Activated naive CD4-positive, alpha-beta T cell treated with anti-CD3 and anti-CD28 coated beads, Interleukin-2, amount 10 ng/mL, durations not matched to agents 7 days and 5 days (primary cell): ENCODE data around the gene RPL31.
"Not testable (repeated sequence)": the region's sequence is repeated elsewhere in the genome, so short reads cannot be mapped to it uniquely, and the experiment has no call there.

Experiments used
- CTCF ChIA-PET: fragments of 350-600 bp; sonication (Branson Sonifier 250); formaldehyde crosslinking; loops from one replicate; lab custom pipeline; 2021; ENCODE audit warnings: antibody characterized with exemption; lab: Charles Lee
- DNase-seq: peaks from one replicate; pipeline ENCODE4 v3.0.0-alpha.2; 2020
- H3K27ac Mint-ChIP-seq: one replicate; pipeline ENCODE4 v1.8.0; 2021; ENCODE audit warnings: mild to moderate bottlenecking, moderate library complexity, mixed read lengths
- H3K27me3 Mint-ChIP-seq: one replicate; pipeline ENCODE4 v1.8.0; 2021; ENCODE audit warnings: mild to moderate bottlenecking, mixed read lengths
- H3K36me3 Mint-ChIP-seq: one replicate; pipeline ENCODE4 v1.8.0; 2021; ENCODE audit warnings: mixed read lengths
- H3K4me1 Mint-ChIP-seq: one replicate; pipeline ENCODE4 v1.8.0; 2021; ENCODE audit warnings: mixed read lengths
- H3K4me3 Mint-ChIP-seq: one replicate; pipeline ENCODE4 v1.8.0; 2021; ENCODE audit warnings: mild to moderate bottlenecking, moderate library complexity, mixed read lengths
- H3K9me3 Mint-ChIP-seq: one replicate; pipeline ENCODE4 v1.8.0; 2021; ENCODE audit warnings: mixed read lengths

Gene RPL31

DNA sequence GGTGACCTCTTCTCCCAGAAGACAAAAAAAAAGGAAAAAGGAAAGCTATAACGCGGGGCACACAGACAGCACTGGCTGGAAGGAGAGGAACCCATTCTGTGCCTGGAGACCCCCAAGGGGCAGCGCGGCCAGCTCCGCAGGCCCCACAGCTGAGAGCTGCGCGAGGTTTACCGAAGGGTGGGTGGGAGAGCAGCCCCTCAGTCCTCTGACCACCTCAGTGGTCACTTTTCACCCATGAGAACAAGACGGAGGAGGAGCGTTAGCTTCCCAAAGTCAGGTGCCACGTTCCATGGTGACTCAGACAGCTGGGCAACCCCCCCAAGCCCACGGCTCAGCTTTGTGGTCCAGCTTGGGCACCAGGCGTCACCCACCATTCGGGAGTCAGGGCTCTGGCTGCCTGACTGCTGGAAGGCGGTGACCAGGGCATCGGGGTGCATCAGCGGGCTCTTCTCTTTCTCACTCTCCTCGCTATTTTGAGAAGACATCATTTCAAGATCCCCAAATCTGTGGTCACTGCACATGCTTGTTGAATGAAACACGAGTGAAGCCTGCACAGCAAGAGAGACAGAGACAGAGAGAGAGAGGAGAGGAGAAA lies 35.2 kb downstream of the RPL31 start:
- CTCF ChIA-PET: interaction anchor here (0.6 to 4.0 kb wide), 5 partner anchors 15 to 203 kb away, joined by 3 to 47 read pairs (median 4); no protein-coding TSS in a partner anchor
- no peaks in the 10 kb centered on the region for H3K4me1 Mint-ChIP-seq
- H3K27me3 Mint-ChIP-seq: peaks cover 5% of the 10 kb centered on the region
- DNase-seq: no peak
- no peaks in the 10 kb centered on the region for H3K9me3 Mint-ChIP-seq
- no peak overlapping the region for H3K27ac Mint-ChIP-seq
- no peak overlapping the region for H3K4me3 Mint-ChIP-seq
- no peaks in the 10 kb centered on the region for H3K36me3 Mint-ChIP-seq

- H3K4me1 Mint-ChIP-seq: no peaks in the 10 kb centered on the region
- peaks cover 11% of the 10 kb centered on the region for H3K27me3 Mint-ChIP-seq
- H3K36me3 Mint-ChIP-seq: no peaks in the 10 kb centered on the region
- DNase-seq: peak; percentile 26
- H3K9me3 Mint-ChIP-seq: no peaks in the 10 kb centered on the region
- CTCF ChIA-PET: interaction anchor here (1.0 to 4.0 kb wide), 3 partner anchors 35 to 166 kb away, joined by 3 to 47 read pairs (median 9); no protein-coding TSS in a partner anchor
- no peak overlapping the region for H3K27ac Mint-ChIP-seq
- no peak overlapping the region for H3K4me3 Mint-ChIP-seq
These were observed 36.6 kb downstream of the RPL31 start for GRCh38 chr2:101038455-101039255.

DNA sequence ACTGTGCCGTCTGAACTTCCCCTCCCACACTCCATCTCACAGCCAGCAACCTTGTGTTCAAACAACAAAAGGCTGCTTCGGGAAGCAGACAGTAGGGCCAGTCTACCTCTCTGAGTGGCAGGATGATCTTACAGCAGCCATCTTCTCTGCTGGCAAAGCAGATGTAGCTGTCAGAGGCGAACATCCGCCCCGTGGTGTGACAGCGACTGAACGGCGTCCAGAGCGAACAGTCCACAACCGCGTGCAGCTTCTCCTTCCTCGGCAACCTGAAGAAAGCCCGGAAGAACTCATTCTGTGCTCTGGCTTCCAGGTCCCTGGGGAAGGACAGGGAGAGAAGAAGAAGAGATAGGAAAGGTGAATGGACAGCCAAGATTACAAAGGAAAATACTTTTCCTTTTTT lies 38.0 kb downstream of the RPL31 start:
- H3K27me3 Mint-ChIP-seq: peaks cover 19% of the 10 kb centered on the region
- no peaks in the 10 kb centered on the region for H3K36me3 Mint-ChIP-seq
- no peaks in the 10 kb centered on the region for H3K9me3 Mint-ChIP-seq
- CTCF ChIA-PET: no interaction called here
- H3K4me3 Mint-ChIP-seq: no peak overlapping the region
- H3K27ac Mint-ChIP-seq: no peak overlapping the region
- H3K4me1 Mint-ChIP-seq: no peaks in the 10 kb centered on the region
- DNase-seq: no peak

DNA sequence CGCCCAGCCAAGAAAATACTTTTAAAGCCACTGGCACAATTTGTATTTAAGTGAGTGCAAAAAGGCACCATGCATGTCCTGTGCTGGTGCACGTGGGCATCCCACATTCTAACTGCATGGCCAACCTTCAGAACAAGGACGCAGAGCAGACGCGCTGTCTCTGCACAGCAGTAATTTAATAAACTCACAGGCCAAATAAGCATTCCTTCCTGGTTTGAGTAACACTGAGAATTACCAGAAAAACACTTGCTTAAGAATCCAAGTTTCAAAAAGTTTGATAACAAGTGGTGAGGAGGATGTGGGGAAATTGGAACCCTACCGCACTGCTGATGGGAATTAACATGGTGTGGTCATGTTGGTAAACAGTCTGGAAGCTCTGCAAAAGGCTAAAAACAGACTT lies 38.7 kb downstream of the RPL31 start:
- Mint-ChIP-seq H3K4me1 (no peaks in the 10 kb centered on the region), H3K27me3 (peaks cover 19% of the 10 kb centered on the region), H3K27ac (no peak overlapping the region), H3K36me3 (no peaks in the 10 kb centered on the region), H3K4me3 (no peak overlapping the region), H3K9me3 (no peaks in the 10 kb centered on the region)
- CTCF ChIA-PET: no interaction called here
- no peak for DNase-seq

- DNase-seq: no peak
- no peak overlapping the region for H3K27ac Mint-ChIP-seq
- H3K36me3 Mint-ChIP-seq: no peaks in the 10 kb centered on the region
- CTCF ChIA-PET: no interaction called here
- H3K27me3 Mint-ChIP-seq: peaks cover 23% of the 10 kb centered on the region
- no peak overlapping the region for H3K4me3 Mint-ChIP-seq
- H3K4me1 Mint-ChIP-seq: no peaks in the 10 kb centered on the region
- H3K9me3 Mint-ChIP-seq: no peaks in the 10 kb centered on the region
These were observed 39.3 kb downstream of the RPL31 start for GRCh38 chr2:101041413-101041812.

DNA sequence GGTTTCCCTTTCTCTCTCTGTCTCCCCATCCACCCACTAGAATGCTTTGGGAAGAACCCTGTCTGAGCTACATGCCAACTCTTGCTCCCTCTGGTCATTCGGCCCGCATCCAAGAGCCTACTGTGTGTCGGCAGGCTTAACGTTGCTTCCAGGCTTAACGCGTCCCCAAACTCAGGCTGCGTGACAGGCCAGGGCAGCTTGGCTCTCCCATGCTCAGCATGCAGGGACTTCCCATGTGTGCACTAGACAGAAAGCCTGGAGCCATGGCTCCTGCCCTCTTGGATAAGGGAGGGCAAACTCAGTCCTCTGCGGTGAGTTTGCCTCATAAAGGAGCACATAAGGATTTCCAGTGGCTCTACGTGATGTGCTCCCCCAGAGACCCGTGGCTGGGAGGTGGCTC lies 43.2 kb downstream of the RPL31 start:
- CTCF ChIA-PET: no interaction called here
- no peaks in the 10 kb centered on the region for H3K4me1 Mint-ChIP-seq
- no peaks in the 10 kb centered on the region for H3K36me3 Mint-ChIP-seq
- no peaks in the 10 kb centered on the region for H3K9me3 Mint-ChIP-seq
- no peak overlapping the region for H3K4me3 Mint-ChIP-seq
- no peak for DNase-seq
- peaks cover 18% of the 10 kb centered on the region for H3K27me3 Mint-ChIP-seq
- H3K27ac Mint-ChIP-seq: no peak overlapping the region

DNA sequence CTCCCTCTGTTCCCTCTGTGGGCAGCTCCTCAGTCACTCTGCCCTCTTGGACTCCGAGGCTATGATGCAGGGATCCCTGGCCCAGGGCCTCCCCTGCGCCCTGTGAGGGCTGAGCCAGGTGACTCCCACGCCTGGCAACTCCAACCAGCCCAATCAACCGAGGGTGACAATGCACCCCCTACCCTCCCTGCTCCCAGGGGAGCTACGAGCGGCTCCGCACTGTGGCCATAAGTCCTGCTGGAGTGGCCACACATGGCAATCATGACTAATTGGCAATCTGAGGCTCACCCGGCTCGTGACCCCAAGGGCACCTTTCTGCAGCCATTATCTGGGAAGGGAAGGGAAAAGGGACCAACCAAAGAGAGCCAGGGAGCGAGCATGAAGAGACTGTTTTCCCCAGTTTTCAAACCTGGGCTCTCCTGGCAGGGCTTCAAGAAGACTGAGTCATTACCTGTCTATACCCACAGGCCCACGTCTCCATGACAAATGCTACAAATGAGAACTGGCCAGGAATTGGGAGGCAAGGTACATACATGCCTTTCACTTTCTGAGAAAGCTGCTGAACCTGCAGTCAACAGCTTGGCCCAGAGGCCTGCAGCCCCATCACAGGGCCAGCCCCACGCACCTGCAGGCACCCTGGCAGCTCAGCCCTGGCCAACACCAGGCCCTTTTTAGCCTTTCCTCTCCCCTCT lies 45.1 kb downstream of the RPL31 start:
- DNase-seq: no peak
- Mint-ChIP-seq H3K4me3 (no peak overlapping the region), H3K4me1 (no peaks in the 10 kb centered on the region), H3K27ac (no peak overlapping the region), H3K9me3 (no peaks in the 10 kb centered on the region), H3K27me3 (peaks cover 18% of the 10 kb centered on the region), H3K36me3 (no peaks in the 10 kb centered on the region)
- CTCF ChIA-PET: no interaction called here

DNA sequence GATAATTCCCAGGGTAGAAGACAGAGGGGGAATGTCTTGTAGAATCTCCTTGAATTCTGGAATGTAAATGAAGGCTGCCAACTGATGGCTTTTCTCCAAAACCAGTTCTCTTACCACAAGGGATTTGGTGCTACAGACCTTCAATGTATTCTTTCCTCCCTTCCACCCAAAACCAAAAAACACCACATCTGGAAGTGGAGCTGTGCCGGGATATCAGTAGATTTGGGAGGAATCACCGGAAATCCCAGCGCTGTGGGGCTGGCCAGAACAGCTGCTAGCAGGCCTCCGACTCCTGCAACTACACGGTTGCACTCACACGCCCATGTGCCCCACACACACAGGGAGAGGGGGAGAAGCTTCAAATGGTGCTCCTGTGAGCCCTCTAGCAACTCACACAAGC lies 45.7 kb downstream of the RPL31 start:
- peaks cover 17% of the 10 kb centered on the region for H3K27me3 Mint-ChIP-seq
- CTCF ChIA-PET: no interaction called here
- no peak overlapping the region for H3K4me3 Mint-ChIP-seq
- no peak for DNase-seq
- no peaks in the 10 kb centered on the region for H3K4me1 Mint-ChIP-seq
- H3K27ac Mint-ChIP-seq: no peak overlapping the region
- no peaks in the 10 kb centered on the region for H3K9me3 Mint-ChIP-seq
- H3K36me3 Mint-ChIP-seq: no peaks in the 10 kb centered on the region

DNA sequence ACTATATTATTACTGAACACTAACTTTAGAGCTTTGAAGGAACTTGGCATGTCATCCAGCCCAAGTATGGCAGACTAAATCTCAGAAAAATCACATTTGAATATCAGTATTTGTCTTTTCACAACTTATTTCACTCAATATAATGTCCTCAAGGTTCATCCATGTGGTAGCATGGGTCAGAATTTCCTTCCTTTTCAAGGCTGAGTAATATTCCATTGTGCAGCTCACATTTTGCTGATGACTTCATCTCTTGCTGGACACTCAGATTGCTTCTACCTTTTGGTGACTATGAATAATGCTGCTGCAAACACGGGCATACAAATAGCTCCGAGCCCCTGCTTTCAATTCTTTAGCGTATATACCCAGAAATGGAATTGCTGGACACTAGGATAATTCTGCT lies 46.7 kb downstream of the RPL31 start:
- Mint-ChIP-seq H3K36me3 (no peaks in the 10 kb centered on the region), H3K4me1 (no peaks in the 10 kb centered on the region), H3K9me3 (no peaks in the 10 kb centered on the region), H3K27ac (no peak overlapping the region), H3K4me3 (no peak overlapping the region), H3K27me3 (peaks cover 10% of the 10 kb centered on the region)
- DNase-seq: no peak
- CTCF ChIA-PET: no interaction called here

GRCh38 chr2:101050886-101051285 lies 48.8 kb downstream of the RPL31 start:
- not testable (repeated sequence) for H3K9me3 Mint-ChIP-seq, H3K4me1 Mint-ChIP-seq, H3K27ac Mint-ChIP-seq, H3K4me3 Mint-ChIP-seq, DNase-seq, H3K36me3 Mint-ChIP-seq, H3K27me3 Mint-ChIP-seq
- CTCF ChIA-PET: interaction anchor here (1.1 kb wide), 1 partner anchor 12 kb away, joined by 3 read pairs; no protein-coding TSS in a partner anchor

DNA sequence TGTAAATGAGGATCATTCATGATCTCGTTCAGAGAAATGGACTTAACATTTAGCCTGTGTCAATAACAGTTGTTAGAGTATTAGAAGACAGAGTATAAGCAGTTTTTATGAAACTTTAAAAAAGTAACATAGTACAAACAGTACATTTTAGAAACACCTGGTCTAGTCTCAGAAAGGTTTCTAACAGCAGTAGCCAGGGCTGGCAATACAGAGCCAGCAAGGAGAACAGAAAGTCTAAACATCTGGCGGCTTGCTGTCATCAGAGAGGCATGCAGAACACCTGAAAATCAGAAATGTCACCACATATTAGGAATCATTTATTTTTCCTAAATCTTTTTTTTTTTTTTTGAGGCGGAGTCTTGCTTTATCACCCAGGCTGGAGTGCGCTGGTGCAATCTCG lies 50.1 kb downstream of the RPL31 start:
- Mint-ChIP-seq H3K4me3 (no peak overlapping the region), H3K36me3 (no peaks in the 10 kb centered on the region), H3K4me1 (no peaks in the 10 kb centered on the region), H3K27ac (no peak overlapping the region), H3K9me3 (no peaks in the 10 kb centered on the region), H3K27me3 (no peaks in the 10 kb centered on the region)
- no peak for DNase-seq
- CTCF ChIA-PET: interaction anchor here (1.1 kb wide), 1 partner anchor 11 kb away, joined by 3 read pairs; no protein-coding TSS in a partner anchor

- H3K4me1 Mint-ChIP-seq: no peaks in the 10 kb centered on the region
- no peaks in the 10 kb centered on the region for H3K9me3 Mint-ChIP-seq
- H3K36me3 Mint-ChIP-seq: no peaks in the 10 kb centered on the region
- H3K27ac Mint-ChIP-seq: no peak overlapping the region
- no peaks in the 10 kb centered on the region for H3K27me3 Mint-ChIP-seq
- H3K4me3 Mint-ChIP-seq: no peak overlapping the region
- CTCF ChIA-PET: no interaction called here
- DNase-seq: no peak
These were observed 51.0 kb downstream of the RPL31 start for GRCh38 chr2:101053117-101053516.
